Endothelial cell of umbilical vein (primary cell): ENCODE data around the gene STX1A. TPM values are rescaled to one million over a fixed set of nuclear protein-coding genes. Genes with fewer than 3 reads are reported as not detected.

Experiments used
- BruUV-seq: library from RNA; stranded (reverse); fragments of 400-500 nt; replicated peaks from 2 replicates; lab custom pipeline; 2021; lab: Mats Ljungman, UMichigan
- CTCF ChIA-PET: fragments of 300-600, 350-600 bp; sonication (Branson Sonifier 250); formaldehyde crosslinking; loops from one replicate; lab custom pipeline; 2021; ENCODE audit warnings: antibody characterized with exemption, inconsistent platforms; lab: Charles Lee
- POLR2A ChIA-PET: fragments of 300-600, 350-600 bp; sonication (Branson Sonifier 250); formaldehyde crosslinking; loops from one replicate; lab custom pipeline; 2021; ENCODE audit warnings: antibody characterized with exemption, inconsistent platforms; lab: Charles Lee
- DNase-seq: peaks from one replicate; pipeline ENCODE4 v3.0.0-alpha.2; 2011; ENCODE audit warnings: low read depth, low spot score
- FAIRE-seq: peaks from 2 replicates; lab custom pipeline; 2011; peaks lifted over from hg19 to GRCh38; lab: Jason Lieb, UNC
- H2AFZ ChIP-seq: 2 replicates; pipeline ENCODE4 v1.6.0; 2012; ENCODE audit warnings: low read depth, low read length, control low read depth, inconsistent platforms
- H3K27ac ChIP-seq: 2 replicates; pipeline ENCODE4 v1.5.1; 2011; ENCODE audit warnings: low read depth, mild to moderate bottlenecking, control low read depth, low read length, moderate library complexity; ENCODE audit not compliant: insufficient read depth
- H3K27me3 ChIP-seq, 2 experiments: 2 replicates each; pipeline versions ENCODE4 v1.6.0 to v1.6.1; 2011; ENCODE audit warnings: low read length in 2 of 2, mixed read lengths in 1 of 2; ENCODE audit not compliant: control insufficient read depth in 2 of 2, insufficient read depth in 2 of 2
- H3K36me3 ChIP-seq, 2 experiments: 2 replicates in 1 of 2; 3 replicates in 1 of 2; pipeline ENCODE4 v1.5.1; 2011; ENCODE audit warnings: low read length in 2 of 2, mild to moderate bottlenecking in 1 of 2, moderate library complexity in 1 of 2; ENCODE audit not compliant: control insufficient read depth in 2 of 2, insufficient read depth in 2 of 2; ENCODE audit errors: extremely low read depth in 1 of 2
- H3K4me1 ChIP-seq: 3 replicates; pipeline ENCODE4 v1.5.1; 2011; ENCODE audit warnings: mild to moderate bottlenecking, low read length; ENCODE audit not compliant: control insufficient read depth, insufficient read depth; ENCODE audit errors: extremely low read depth
- H3K4me2 ChIP-seq: 2 replicates; pipeline ENCODE4 v1.6.1; 2011; ENCODE audit warnings: low read length, control low read depth, mixed read lengths; ENCODE audit not compliant: insufficient read depth
- H3K4me3 ChIP-seq, 3 experiments: fragments of 200-600 bp in 1 of 3; sonication (generic), shearing (Covaris generic) in 1 of 3; replicated peaks in 1 of 3; 2 replicates each; pipeline ENCODE4 v1.5.1; 2011 to 2016; ENCODE audit warnings: control low read depth in 3 of 3, low read length in 3 of 3, mild to moderate bottlenecking in 2 of 3, inconsistent platforms in 1 of 3, low read depth in 1 of 3, moderate library complexity in 1 of 3; ENCODE audit not compliant: insufficient read depth in 1 of 3
- H3K79me2 ChIP-seq: 2 replicates; pipeline ENCODE4 v1.6.0; 2012; ENCODE audit warnings: low read length, inconsistent platforms; ENCODE audit not compliant: control insufficient read depth, insufficient read depth
- H3K9ac ChIP-seq: replicated peaks from 2 replicates; pipeline ENCODE3; 2011; ENCODE audit warnings: low read length, control low read depth; ENCODE audit not compliant: insufficient read depth; ENCODE audit errors: extremely low read depth
- H3K9me1 ChIP-seq: replicated peaks from 3 replicates; pipeline ENCODE4 v1.6.0; 2011; ENCODE audit warnings: mild to moderate bottlenecking, low read length; ENCODE audit not compliant: control insufficient read depth, insufficient read depth; ENCODE audit errors: extremely low read depth
- H3K9me3 ChIP-seq: replicated peaks from 2 replicates; pipeline ENCODE4 v1.5.1; 2012; ENCODE audit warnings: low read length, inconsistent platforms; ENCODE audit not compliant: control insufficient read depth, insufficient read depth
- H4K20me1 ChIP-seq: replicated peaks from 2 replicates; pipeline ENCODE3; 2011; ENCODE audit warnings: mild to moderate bottlenecking, low read length; ENCODE audit not compliant: control insufficient read depth, insufficient read depth; ENCODE audit errors: extremely low read depth
- EZH2 ChIP-seq: IDR thresholded peaks from 2 replicates; pipeline ENCODE4 v1.6.1; 2012; ENCODE audit warnings: borderline replicate concordance, low read depth, mild to moderate bottlenecking, moderate library complexity, low read length, inconsistent platforms; ENCODE audit not compliant: severe bottlenecking
- FOS ChIP-seq: IDR thresholded peaks from 2 replicates; pipeline ENCODE4 v1.6.1; 2011; ENCODE audit warnings: mild to moderate bottlenecking, low read length, moderate library complexity, borderline replicate concordance; ENCODE audit not compliant: insufficient read depth
- GATA2 ChIP-seq: IDR thresholded peaks from 2 replicates; pipeline ENCODE4 v1.7.0; 2011; ENCODE audit warnings: low read depth, mild to moderate bottlenecking, moderate library complexity, mixed read lengths, low read length; ENCODE audit not compliant: insufficient read length, insufficient read depth
- JUN ChIP-seq: IDR thresholded peaks from 2 replicates; pipeline ENCODE4 v1.6.1; 2011; ENCODE audit warnings: borderline replicate concordance, low read depth; ENCODE audit not compliant: insufficient read length, insufficient read depth
- MYC ChIP-seq: IDR thresholded peaks from one replicate; pipeline ENCODE4 v1.6.1; 2011; ENCODE audit warnings: mild to moderate bottlenecking, low read depth, low read length
- POLR2A ChIP-seq: IDR thresholded peaks from 2 replicates; pipeline ENCODE4 v1.6.1; 2012; ENCODE audit warnings: low read depth, mild to moderate bottlenecking, control low read depth, low read length
- POLR2AphosphoS5 ChIP-seq: IDR thresholded peaks from 2 replicates; pipeline ENCODE4 v1.6.1; 2012; ENCODE audit warnings: low read depth, mild to moderate bottlenecking, control low read depth, low read length, moderate library complexity; ENCODE audit not compliant: insufficient read depth
- dilution Hi-C: fragments of 300-500 bp; cut with MboI; formaldehyde crosslinking; loops from one replicate; pipeline ENCODE4 v1.15.0; 2019; ENCODE audit warnings: low sequenced_read_pairs; ENCODE audit not compliant: extremely low pct_ligation_motif_present
- intact Hi-C: fragments of 100-400 bp; cut with micrococcal nuclease; formaldehyde crosslinking; loops from one replicate; pipeline ENCODE4 v1.10.0; 2022
- polyA plus RNA-seq, 4 experiments: library from polyadenylated mRNA; depleted of rRNA in 3 of 4; stranded (reverse) in 3 of 4; unstranded in 1 of 4; fragments of >200 nt; gene quantifications; 2 replicates each; pipeline versions ENCODE4 v1.2.1 to v1.2.3, GENCODE V29; 2011 to 2012; ENCODE audit warnings: missing spikeins in 1 of 4
- total RNA-seq: library from RNA; stranded (reverse); gene quantifications from 2 replicates; pipeline ENCODE4 v1.2.3, GENCODE V29; 2021
- TF ChIP-seq, protein P1 (sequence below), 2 donors: IDR thresholded peaks; 1 replicate in 1 of 2; 2 replicates in 1 of 2; pipeline ENCODE4 v1.5.1; 2011; ENCODE audit warnings: low read length in 2 of 2, mild to moderate bottlenecking in 2 of 2, moderate library complexity in 2 of 2, control low read depth in 1 of 2, inconsistent platforms in 1 of 2, low read depth in 1 of 2; ENCODE audit not compliant: insufficient read depth in 1 of 2; ENCODE audit errors: extremely low read depth in 1 of 2
- TF ChIP-seq, protein P2 (sequence below): IDR thresholded peaks from 2 replicates; pipeline ENCODE4 v1.6.1; 2011; ENCODE audit not compliant: insufficient read depth, insufficient read length

Gene STX1A
- total and polyA plus RNA-seq, 2 donors (not counting 3 experiments of a cell fraction or from before 2014, with no cell fraction given), result 13.1 to 20.8 TPM

DNA sequence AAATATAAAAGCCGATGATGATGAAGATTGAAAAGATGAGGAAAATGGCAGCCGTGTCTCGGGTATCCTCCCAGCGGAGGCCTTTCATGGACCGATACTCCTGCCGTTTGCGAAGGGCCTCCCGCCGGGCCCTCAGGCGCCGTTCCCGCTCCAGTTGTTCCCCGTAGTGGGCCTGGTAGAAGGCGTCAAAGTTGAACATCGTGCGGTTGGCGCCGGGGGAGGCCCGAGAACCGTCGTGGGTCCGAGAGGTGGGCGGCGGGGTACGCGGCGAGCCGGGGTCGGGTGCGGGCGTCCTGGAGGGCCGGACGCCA lies 36.8 kb downstream of the STX1A start:
- ChIA-PET POLR2A (no interaction called here), CTCF (no interaction called here)
- peaks cover 14% of the 10 kb centered on the region for H3K4me1 ChIP-seq
- H3K4me3 ChIP-seq, result peak overlapping the region; percentile 65 to 72 (median 68)
- TF ChIP-seq FOS, result no peak
- TF ChIP-seq, protein P1, sequence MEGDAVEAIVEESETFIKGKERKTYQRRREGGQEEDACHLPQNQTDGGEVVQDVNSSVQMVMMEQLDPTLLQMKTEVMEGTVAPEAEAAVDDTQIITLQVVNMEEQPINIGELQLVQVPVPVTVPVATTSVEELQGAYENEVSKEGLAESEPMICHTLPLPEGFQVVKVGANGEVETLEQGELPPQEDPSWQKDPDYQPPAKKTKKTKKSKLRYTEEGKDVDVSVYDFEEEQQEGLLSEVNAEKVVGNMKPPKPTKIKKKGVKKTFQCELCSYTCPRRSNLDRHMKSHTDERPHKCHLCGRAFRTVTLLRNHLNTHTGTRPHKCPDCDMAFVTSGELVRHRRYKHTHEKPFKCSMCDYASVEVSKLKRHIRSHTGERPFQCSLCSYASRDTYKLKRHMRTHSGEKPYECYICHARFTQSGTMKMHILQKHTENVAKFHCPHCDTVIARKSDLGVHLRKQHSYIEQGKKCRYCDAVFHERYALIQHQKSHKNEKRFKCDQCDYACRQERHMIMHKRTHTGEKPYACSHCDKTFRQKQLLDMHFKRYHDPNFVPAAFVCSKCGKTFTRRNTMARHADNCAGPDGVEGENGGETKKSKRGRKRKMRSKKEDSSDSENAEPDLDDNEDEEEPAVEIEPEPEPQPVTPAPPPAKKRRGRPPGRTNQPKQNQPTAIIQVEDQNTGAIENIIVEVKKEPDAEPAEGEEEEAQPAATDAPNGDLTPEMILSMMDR (IDR thresholded peaks at IDR 0.05; ENCODE audit: extremely low read depth in 1 of 2, insufficient read depth in 1 of 2, low read depth in 1 of 2, low read length in 2 of 2), result no peak
- no peak for TF ChIP-seq GATA2
- TF ChIP-seq POLR2AphosphoS5, result no peak
- no peak for TF ChIP-seq MYC
- no peak for TF ChIP-seq JUN
- no peak for TF ChIP-seq EZH2
- TF ChIP-seq, protein P2, sequence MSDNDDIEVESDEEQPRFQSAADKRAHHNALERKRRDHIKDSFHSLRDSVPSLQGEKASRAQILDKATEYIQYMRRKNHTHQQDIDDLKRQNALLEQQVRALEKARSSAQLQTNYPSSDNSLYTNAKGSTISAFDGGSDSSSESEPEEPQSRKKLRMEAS, result no peak
- TF ChIP-seq POLR2A, result no peak
- FAIRE-seq, result no peak
- H3K79me2 ChIP-seq, result peaks cover 59% of the 10 kb centered on the region
- dilution Hi-C loops, result no loop called here
- no peaks in the 10 kb centered on the region for H3K9me1 ChIP-seq
- no TSS peak for BruUV-seq
- peak overlapping the region; percentile 88 for H3K9ac ChIP-seq
- H3K4me2 ChIP-seq, result peak overlapping the region; percentile 83
- peaks cover 2 to 11% of the 10 kb centered on the region in 2 experiments for H3K36me3 ChIP-seq
- no peak for DNase-seq
- peak overlapping the region; percentile 53 for H2AFZ ChIP-seq
- peak overlapping the region; percentile 31 for H3K27ac ChIP-seq
- H4K20me1 ChIP-seq, result no peaks in the 10 kb centered on the region
- no peaks in the 10 kb centered on the region for H3K9me3 ChIP-seq
- H3K27me3 ChIP-seq, result no peaks in the 10 kb centered on the region
- intact Hi-C loops, result loop anchor here (1.0 kb wide), 1 partner anchor 36 kb away; no protein-coding TSS in a partner anchor
